Kasumi-1 (cell line): ENCODE measurements around the gene FCGR1A.
A peak's percentile ranks its signal among the peaks of the same experiment; 100 is the strongest.
"Not testable (repeated sequence)": the region's sequence is repeated elsewhere in the genome, so short reads cannot be mapped to it uniquely, and the experiment has no call there.

Source experiments
- DNase-seq, 2 experiments: peaks; one replicate each; lab custom pipeline; 2025; lab: John Stamatoyannopoulos, UW

The FCGR1A gene

GRCh38 chr1:149782600-149782999, at the start of gene FCGR1A:
Gene FCGR1A, plus strand, starts transcription at chr1:149782694. Its CDS starts 50 bp downstream, at chr1:149782744.
- not testable (repeated sequence) for DNase-seq

- not testable (repeated sequence) for DNase-seq
Measured at GRCh38 chr1:149732781-149733180, 49.7 kb upstream of the FCGR1A start.

GRCh38 chr1:149734692-149735091, 47.8 kb upstream of the FCGR1A start:
- not testable (repeated sequence) for DNase-seq

GRCh38 chr1:149740148-149740581, 42.3 kb upstream of the FCGR1A start:
- DNase-seq = not testable (repeated sequence)

GRCh38 chr1:149740590-149741230, 41.8 kb upstream of the FCGR1A start:
- not testable (repeated sequence) for DNase-seq

- DNase-seq = not testable (repeated sequence)
Measured at GRCh38 chr1:149741914-149742313, 40.6 kb upstream of the FCGR1A start.

- not testable (repeated sequence) for DNase-seq
Measured at GRCh38 chr1:149746463-149747356, 35.8 kb upstream of the FCGR1A start.

GRCh38 chr1:149747359-149748143, 34.9 kb upstream of the FCGR1A start:
- not testable (repeated sequence) for DNase-seq

GRCh38 chr1:149748144-149748500, 34.4 kb upstream of the FCGR1A start:
- DNase-seq = not testable (repeated sequence)

- DNase-seq = not testable (repeated sequence)
Measured at GRCh38 chr1:149750562-149750961, 31.9 kb upstream of the FCGR1A start.

- not testable (repeated sequence) for DNase-seq
Measured at GRCh38 chr1:149752186-149752585, 30.3 kb upstream of the FCGR1A start.

- not testable (repeated sequence) for DNase-seq
Measured at GRCh38 chr1:149753466-149753865, 29.0 kb upstream of the FCGR1A start.

- not testable (repeated sequence) for DNase-seq
Measured at GRCh38 chr1:149755294-149755693, 27.2 kb upstream of the FCGR1A start.

- DNase-seq = not testable (repeated sequence)
Measured at GRCh38 chr1:149762294-149762693, 20.2 kb upstream of the FCGR1A start.

- DNase-seq = not testable (repeated sequence)
Measured at GRCh38 chr1:149764087-149764800, 18.2 kb upstream of the FCGR1A start.

GRCh38 chr1:149766241-149766640, 16.3 kb upstream of the FCGR1A start:
- DNase-seq = not testable (repeated sequence)

GRCh38 chr1:149769216-149769615, 13.3 kb upstream of the FCGR1A start:
- DNase-seq = not testable (repeated sequence)

- not testable (repeated sequence) for DNase-seq
Measured at GRCh38 chr1:149770661-149771060, 11.8 kb upstream of the FCGR1A start.

- DNase-seq = not testable (repeated sequence)
Measured at GRCh38 chr1:149771653-149772425, 10.7 kb upstream of the FCGR1A start.

- peak in 1 of 2 experiments; percentile 2 for DNase-seq
Measured at GRCh38 chr1:149775510-149776147, 6.9 kb upstream of the FCGR1A start.
